OCI-LY1 (cell line): ENCODE data around the gene LRRC61.
A peak's percentile ranks its signal among the peaks of the same experiment; 100 is the strongest.

ENCODE experiments used
- H2AFZ ChIP-seq: fragments of 200-600 bp; sonication (generic), shearing (Covaris generic); 2 replicates; pipeline ENCODE4 v1.6.0; 2014; ENCODE audit warnings: antibody characterized with exemption, mild to moderate bottlenecking, low read length
- H3F3A ChIP-seq: fragments of 200-600 bp; sonication (generic), shearing (Covaris generic); 2 replicates; pipeline ENCODE4 v1.6.0; 2014; ENCODE audit warnings: mild to moderate bottlenecking, antibody characterized with exemption, low read length, moderate library complexity; ENCODE audit not compliant: insufficient read depth
- H3K27ac ChIP-seq: fragments of 200-600 bp; sonication (generic); 2 replicates; pipeline ENCODE4 v1.5.1; 2014; ENCODE audit warnings: low read length, mixed run types, mild to moderate bottlenecking, low read depth; ENCODE audit not compliant: poor library complexity, severe bottlenecking
- H3K27me3 ChIP-seq: fragments of 200-600 bp; sonication (generic); 2 replicates; pipeline ENCODE4 v1.6.0; 2014; ENCODE audit warnings: antibody characterized with exemption, mild to moderate bottlenecking, low read length, moderate library complexity; ENCODE audit not compliant: insufficient read depth
- H3K36me3 ChIP-seq: fragments of 200-600 bp; sonication (generic); 2 replicates; pipeline ENCODE4 v1.6.1; 2014; ENCODE audit warnings: mild to moderate bottlenecking, antibody characterized with exemption, low read length, moderate library complexity, mixed read lengths; ENCODE audit not compliant: insufficient read depth
- H3K4me1 ChIP-seq: fragments of 200-600 bp; sonication (generic); 2 replicates; pipeline ENCODE4 v1.5.1; 2014; ENCODE audit warnings: mild to moderate bottlenecking, low read length, moderate library complexity; ENCODE audit not compliant: insufficient read depth, severe bottlenecking
- H3K4me2 ChIP-seq: fragments of 200-600 bp; sonication (generic), shearing (Covaris generic); 2 replicates; pipeline ENCODE4 v1.6.1; 2014; ENCODE audit warnings: low read length
- H3K4me3 ChIP-seq: fragments of 200-600 bp; sonication (generic); 2 replicates; pipeline ENCODE4 v1.5.1; 2014; ENCODE audit warnings: low read length, low read depth, mild to moderate bottlenecking, mixed read lengths; ENCODE audit not compliant: poor library complexity, severe bottlenecking
- H3K79me2 ChIP-seq: fragments of 200-600 bp; shearing (Covaris generic); 2 replicates; pipeline ENCODE4 v1.6.1; 2016; ENCODE audit warnings: mixed run types, low read length, mixed read lengths; ENCODE audit not compliant: insufficient read depth
- H3K9ac ChIP-seq: fragments of 200-600 bp; sonication (generic), shearing (Covaris generic); 2 replicates; pipeline ENCODE4 v1.6.1; 2014; ENCODE audit warnings: mild to moderate bottlenecking, low read length, mixed read lengths
- H3K9me2 ChIP-seq: fragments of 200-600 bp; sonication (generic), shearing (Covaris generic); 2 replicates; pipeline ENCODE4 v1.6.1; 2014; ENCODE audit warnings: low read depth, mild to moderate bottlenecking, low read length, mixed read lengths
- H3K9me3 ChIP-seq: fragments of 200-600 bp; shearing (Covaris generic); 2 replicates; pipeline ENCODE4 v1.6.1; 2014; ENCODE audit warnings: low read length, mixed read lengths
- H4K20me1 ChIP-seq: fragments of 200-600 bp; sonication (generic), shearing (Covaris generic); 2 replicates; pipeline ENCODE4 v1.6.0; 2016; ENCODE audit warnings: mild to moderate bottlenecking, low read length; ENCODE audit not compliant: insufficient read depth
- EZH2 ChIP-seq: fragments of 200-600 bp; sonication (generic), shearing (Covaris generic); IDR thresholded peaks from 2 replicates; pipeline ENCODE4 v1.8.0; 2017; ENCODE audit warnings: borderline replicate concordance, mixed run types, mild to moderate bottlenecking, antibody characterized with exemption, low read length, moderate library complexity, mixed read lengths
- TF ChIP-seq, protein P1 (sequence below): fragments of 200-600 bp; sonication (generic), shearing (Covaris generic); IDR thresholded peaks from 2 replicates; pipeline ENCODE4 v1.5.1; 2017; ENCODE audit warnings: mild to moderate bottlenecking, antibody characterized with exemption, low read length, moderate library complexity, mixed read lengths

Gene LRRC61

DNA sequence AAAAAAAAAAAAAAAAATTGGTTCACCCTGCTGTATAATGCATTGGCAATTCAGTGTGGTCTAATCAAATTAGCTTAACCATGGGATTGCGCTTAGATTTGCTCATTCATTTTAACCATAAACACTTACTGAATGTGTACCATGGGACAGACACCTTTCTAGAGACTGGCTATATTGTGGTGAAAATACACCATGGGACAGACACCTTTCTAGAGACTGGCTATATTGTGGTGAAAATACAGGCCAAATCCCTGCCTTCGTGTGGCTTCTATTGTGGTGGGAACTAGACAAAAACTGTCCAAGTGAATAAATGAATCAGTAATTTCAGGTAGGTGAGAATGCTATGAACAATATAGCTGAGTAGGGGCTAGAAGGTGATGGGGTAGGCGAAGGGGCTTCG lies 35.3 kb downstream of the LRRC61 start:
- Histone ChIP-seq H3K36me3 (no peaks in the 10 kb centered on the region), H3K9ac (no peak overlapping the region; the same call in 1 of the 2 replicates)

DNA sequence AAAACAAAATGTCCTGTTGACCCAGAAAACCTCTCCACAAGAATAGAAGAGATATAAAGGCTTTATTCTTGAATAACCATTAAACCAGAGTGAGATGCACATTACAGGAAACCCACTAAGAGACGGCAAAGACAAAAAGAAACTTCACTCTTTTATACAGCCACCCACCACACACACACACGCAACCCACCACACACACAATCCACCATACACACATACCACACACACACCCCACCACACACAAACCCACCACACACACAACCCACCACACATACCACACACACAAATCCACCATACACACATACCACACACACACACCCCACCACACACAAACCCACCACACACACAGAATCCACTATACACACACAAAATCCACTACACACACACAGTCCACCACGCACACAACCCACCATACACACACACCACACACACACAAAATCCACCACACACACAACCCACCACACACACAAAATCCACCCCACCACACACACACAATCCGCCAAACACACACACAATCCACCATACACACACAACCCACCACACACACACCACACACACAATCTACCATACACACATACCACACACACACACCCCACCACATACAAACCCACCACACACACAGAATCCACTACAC lies 36.0 kb downstream of the LRRC61 start:
- Histone ChIP-seq H3K9me2 (no peaks in the 10 kb centered on the region), H3K9ac (no peak overlapping the region), H3K9me3 (no peaks in the 10 kb centered on the region), H3K36me3 (no peaks in the 10 kb centered on the region), H2AFZ (no peak overlapping the region), H3K4me3 (no peak overlapping the region), H3K4me1 (peaks cover 63% of the 10 kb centered on the region), H3K27ac (peak overlapping the region; percentile 83), H3K27me3 (no peaks in the 10 kb centered on the region), H3K79me2 (no peaks in the 10 kb centered on the region), H3K4me2 (no peak overlapping the region), H3F3A (0 out of 2 replicates have a peak, but pooled peaks cover 10% of the 10 kb centered on the region), H4K20me1 (no peaks in the 10 kb centered on the region)
- TF ChIP-seq EZH2 = no peak
- TF ChIP-seq, protein P1, sequence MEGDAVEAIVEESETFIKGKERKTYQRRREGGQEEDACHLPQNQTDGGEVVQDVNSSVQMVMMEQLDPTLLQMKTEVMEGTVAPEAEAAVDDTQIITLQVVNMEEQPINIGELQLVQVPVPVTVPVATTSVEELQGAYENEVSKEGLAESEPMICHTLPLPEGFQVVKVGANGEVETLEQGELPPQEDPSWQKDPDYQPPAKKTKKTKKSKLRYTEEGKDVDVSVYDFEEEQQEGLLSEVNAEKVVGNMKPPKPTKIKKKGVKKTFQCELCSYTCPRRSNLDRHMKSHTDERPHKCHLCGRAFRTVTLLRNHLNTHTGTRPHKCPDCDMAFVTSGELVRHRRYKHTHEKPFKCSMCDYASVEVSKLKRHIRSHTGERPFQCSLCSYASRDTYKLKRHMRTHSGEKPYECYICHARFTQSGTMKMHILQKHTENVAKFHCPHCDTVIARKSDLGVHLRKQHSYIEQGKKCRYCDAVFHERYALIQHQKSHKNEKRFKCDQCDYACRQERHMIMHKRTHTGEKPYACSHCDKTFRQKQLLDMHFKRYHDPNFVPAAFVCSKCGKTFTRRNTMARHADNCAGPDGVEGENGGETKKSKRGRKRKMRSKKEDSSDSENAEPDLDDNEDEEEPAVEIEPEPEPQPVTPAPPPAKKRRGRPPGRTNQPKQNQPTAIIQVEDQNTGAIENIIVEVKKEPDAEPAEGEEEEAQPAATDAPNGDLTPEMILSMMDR = no peak

More for the DNA sequence above, 35.3 kb downstream of the LRRC61 start:
- no peak for TF ChIP-seq EZH2
- TF ChIP-seq, protein P1 = no peak
- Histone ChIP-seq H3K27me3 (no peaks in the 10 kb centered on the region), H3K79me2 (no peaks in the 10 kb centered on the region), H3K4me1 (peaks cover 56% of the 10 kb centered on the region), H4K20me1 (no peaks in the 10 kb centered on the region), H3K9me2 (no peaks in the 10 kb centered on the region), H2AFZ (no peak overlapping the region), H3K4me2 (no peak overlapping the region), H3K27ac (peak overlapping the region; percentile 83), H3K9me3 (no peaks in the 10 kb centered on the region), H3K4me3 (no peak overlapping the region), H3F3A (0 out of 2 replicates have a peak, but pooled peaks cover 10% of the 10 kb centered on the region)

GRCh38 chr7:150359622-150360362 lies 36.6 kb downstream of the LRRC61 start:
- H3K4me1 ChIP-seq = peaks cover 67% of the 10 kb centered on the region
- no peak overlapping the region for H3K9ac ChIP-seq

More at GRCh38 chr7:150359622-150360362, 36.6 kb downstream of the LRRC61 start:
- no peak overlapping the region for H3K27ac ChIP-seq
- no peaks in the 10 kb centered on the region for H3K9me2 ChIP-seq
- TF ChIP-seq, protein P1 = no peak
- TF ChIP-seq EZH2 = no peak
- H3K9me3 ChIP-seq = no peaks in the 10 kb centered on the region
- no peaks in the 10 kb centered on the region for H3K27me3 ChIP-seq
- no peaks in the 10 kb centered on the region for H3K79me2 ChIP-seq
- 0 out of 2 replicates have a peak, but pooled peaks cover 10% of the 10 kb centered on the region for H3F3A ChIP-seq
- no peaks in the 10 kb centered on the region for H4K20me1 ChIP-seq
- H3K36me3 ChIP-seq = no peaks in the 10 kb centered on the region
- H3K4me2 ChIP-seq = no peak overlapping the region
- H3K4me3 ChIP-seq = no peak overlapping the region
- H2AFZ ChIP-seq = no peak overlapping the region
